ENCODE data around the gene INPP4B.

DNA sequence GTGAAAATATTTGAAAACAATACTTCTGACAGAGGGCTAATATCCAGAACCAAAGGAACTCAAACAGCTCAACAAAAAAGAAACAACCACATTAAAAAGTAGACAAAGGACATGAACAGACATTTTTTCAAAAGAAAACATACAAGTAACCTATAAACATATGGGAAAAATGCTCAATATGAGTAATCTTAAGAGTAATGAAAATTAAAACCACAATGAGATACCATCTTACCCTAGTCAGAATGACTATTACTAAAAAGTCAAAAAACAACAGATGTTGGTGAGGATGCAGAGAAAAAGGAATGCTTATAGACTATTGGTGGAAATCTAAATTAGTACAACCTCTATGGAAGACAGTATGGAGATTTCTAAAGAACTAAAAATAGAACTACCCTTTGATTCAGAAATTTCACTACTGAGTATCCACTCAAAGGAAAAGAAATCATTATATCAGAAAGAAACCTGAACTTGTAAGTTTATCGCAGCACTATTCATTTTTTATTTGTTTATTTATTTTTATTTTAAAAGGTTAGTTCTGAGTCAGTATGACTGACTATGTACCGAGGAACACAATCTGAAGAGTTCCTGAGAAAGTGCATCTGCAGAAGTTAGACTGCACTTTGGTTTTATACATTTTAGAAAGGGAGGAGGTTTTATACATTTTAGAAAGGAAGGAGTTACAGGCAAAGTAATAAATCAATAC is 231.3 kb downstream of the INPP4B start:
- no peak for TF ChIP-seq POLR2A (IDR thresholded peaks at IDR 0.05)
- TF ChIP-seq, protein P1, sequence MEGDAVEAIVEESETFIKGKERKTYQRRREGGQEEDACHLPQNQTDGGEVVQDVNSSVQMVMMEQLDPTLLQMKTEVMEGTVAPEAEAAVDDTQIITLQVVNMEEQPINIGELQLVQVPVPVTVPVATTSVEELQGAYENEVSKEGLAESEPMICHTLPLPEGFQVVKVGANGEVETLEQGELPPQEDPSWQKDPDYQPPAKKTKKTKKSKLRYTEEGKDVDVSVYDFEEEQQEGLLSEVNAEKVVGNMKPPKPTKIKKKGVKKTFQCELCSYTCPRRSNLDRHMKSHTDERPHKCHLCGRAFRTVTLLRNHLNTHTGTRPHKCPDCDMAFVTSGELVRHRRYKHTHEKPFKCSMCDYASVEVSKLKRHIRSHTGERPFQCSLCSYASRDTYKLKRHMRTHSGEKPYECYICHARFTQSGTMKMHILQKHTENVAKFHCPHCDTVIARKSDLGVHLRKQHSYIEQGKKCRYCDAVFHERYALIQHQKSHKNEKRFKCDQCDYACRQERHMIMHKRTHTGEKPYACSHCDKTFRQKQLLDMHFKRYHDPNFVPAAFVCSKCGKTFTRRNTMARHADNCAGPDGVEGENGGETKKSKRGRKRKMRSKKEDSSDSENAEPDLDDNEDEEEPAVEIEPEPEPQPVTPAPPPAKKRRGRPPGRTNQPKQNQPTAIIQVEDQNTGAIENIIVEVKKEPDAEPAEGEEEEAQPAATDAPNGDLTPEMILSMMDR (IDR thresholded peaks at IDR 0.05): no peak
- TF ChIP-seq EP300 (IDR thresholded peaks at IDR 0.05): no peak

All from ovary (tissue), 3 donors.